HG03520 (cell line): Measurements from ENCODE around the gene KLHL22.
"Not testable (repeated sequence)": the region's sequence is repeated elsewhere in the genome, so short reads cannot be mapped to it uniquely, and the experiment has no call there.

Source experiments
- ATAC-seq: cut with Tn5 transposase; IDR thresholded peaks from one replicate; pipeline ENCODE4 v1.9.1; 2021; ENCODE audit warnings: mild to moderate bottlenecking, moderate library complexity; ENCODE audit not compliant: unreplicated experiment

Gene KLHL22

GRCh38 chr22:20451129-20451778 is 44.3 kb downstream of the KLHL22 start:
- not testable (repeated sequence) for ATAC-seq

GRCh38 chr22:20450551-20450906 is 45.1 kb downstream of the KLHL22 start:
- no peak for ATAC-seq

- no peak for ATAC-seq
Measured at GRCh38 chr22:20449819-20450550, 45.6 kb downstream of the KLHL22 start.

GRCh38 chr22:20448630-20449029 is 47.0 kb downstream of the KLHL22 start:
- ATAC-seq: no peak

- ATAC-seq: no peak
Measured at GRCh38 chr22:20446383-20446970, 49.1 kb downstream of the KLHL22 start.

- no peak for ATAC-seq
Measured at GRCh38 chr22:20444325-20444724, 51.3 kb downstream of the KLHL22 start.

GRCh38 chr22:20442485-20443284 is 52.9 kb downstream of the KLHL22 start:
- ATAC-seq: no peak

- ATAC-seq: no peak
Measured at GRCh38 chr22:20441631-20442484, 53.7 kb downstream of the KLHL22 start.

GRCh38 chr22:20440637-20441591 is 54.7 kb downstream of the KLHL22 start:
- no peak for ATAC-seq

- no peak for ATAC-seq
Measured at GRCh38 chr22:20439928-20440575, 55.5 kb downstream of the KLHL22 start.

- ATAC-seq: no peak
Measured at GRCh38 chr22:20439556-20439927, 56.1 kb downstream of the KLHL22 start.

GRCh38 chr22:20438678-20439492 is 56.7 kb downstream of the KLHL22 start:
- no peak for ATAC-seq

GRCh38 chr22:20438427-20438677 is 57.2 kb downstream of the KLHL22 start:
- no peak for ATAC-seq

- ATAC-seq: no peak
Measured at GRCh38 chr22:20437613-20438426, 57.8 kb downstream of the KLHL22 start, which contains the start of gene SCARF2. SCARF2 (minus strand) TSS chr22:20437825; CDS start chr22:20437754, 71 bp downstream.

GRCh38 chr22:20436768-20437612 is 58.6 kb downstream of the KLHL22 start:
- no peak for ATAC-seq

GRCh38 chr22:20436307-20436767 is 59.3 kb downstream of the KLHL22 start:
- no peak for ATAC-seq
